Measurements from ENCODE around the gene ANXA1.

DNA sequence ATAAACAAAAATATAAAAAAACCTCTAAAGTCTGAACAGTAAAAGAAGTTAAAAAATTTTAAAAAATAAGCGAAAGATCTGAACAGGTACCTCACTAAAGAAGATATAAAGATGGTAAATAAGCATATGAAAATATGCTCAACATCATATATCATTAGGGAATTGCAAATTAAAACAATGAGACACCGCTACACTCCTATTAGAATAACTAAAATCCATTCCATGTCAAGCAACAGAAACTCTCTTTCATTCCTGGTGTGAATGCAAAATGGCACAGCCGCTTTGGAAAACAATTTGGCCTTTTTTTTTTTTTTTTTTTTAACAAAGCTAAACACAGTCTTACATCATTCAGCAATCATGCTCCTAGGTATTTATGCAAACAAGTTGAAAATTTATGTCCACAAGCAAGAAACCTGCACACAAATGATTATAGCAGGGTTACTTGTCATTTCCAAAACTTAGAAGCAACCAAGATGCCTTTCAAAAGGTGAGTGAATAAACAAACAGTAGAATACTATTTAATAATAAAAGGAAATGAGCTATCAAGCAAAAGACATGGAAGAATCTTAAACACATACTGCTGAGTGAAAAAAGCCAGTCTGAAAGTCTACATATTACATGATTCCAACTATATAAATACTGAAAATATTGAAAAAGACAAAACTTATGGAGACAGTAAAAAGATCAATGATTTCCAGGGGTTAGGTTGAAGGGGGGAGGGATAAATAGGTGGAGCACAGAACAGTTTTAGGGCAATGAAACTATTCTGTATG, 22.1 kb downstream of the ANXA1 start:
- TF ChIP-seq, protein P1, sequence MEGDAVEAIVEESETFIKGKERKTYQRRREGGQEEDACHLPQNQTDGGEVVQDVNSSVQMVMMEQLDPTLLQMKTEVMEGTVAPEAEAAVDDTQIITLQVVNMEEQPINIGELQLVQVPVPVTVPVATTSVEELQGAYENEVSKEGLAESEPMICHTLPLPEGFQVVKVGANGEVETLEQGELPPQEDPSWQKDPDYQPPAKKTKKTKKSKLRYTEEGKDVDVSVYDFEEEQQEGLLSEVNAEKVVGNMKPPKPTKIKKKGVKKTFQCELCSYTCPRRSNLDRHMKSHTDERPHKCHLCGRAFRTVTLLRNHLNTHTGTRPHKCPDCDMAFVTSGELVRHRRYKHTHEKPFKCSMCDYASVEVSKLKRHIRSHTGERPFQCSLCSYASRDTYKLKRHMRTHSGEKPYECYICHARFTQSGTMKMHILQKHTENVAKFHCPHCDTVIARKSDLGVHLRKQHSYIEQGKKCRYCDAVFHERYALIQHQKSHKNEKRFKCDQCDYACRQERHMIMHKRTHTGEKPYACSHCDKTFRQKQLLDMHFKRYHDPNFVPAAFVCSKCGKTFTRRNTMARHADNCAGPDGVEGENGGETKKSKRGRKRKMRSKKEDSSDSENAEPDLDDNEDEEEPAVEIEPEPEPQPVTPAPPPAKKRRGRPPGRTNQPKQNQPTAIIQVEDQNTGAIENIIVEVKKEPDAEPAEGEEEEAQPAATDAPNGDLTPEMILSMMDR (IDR thresholded peaks at IDR 0.05), result no peak
- no peak for TF ChIP-seq POLR2A (IDR thresholded peaks at IDR 0.05)
